GM15510 (cell line): Measurements from ENCODE around the gene SLC35E1.

Source experiments
- POLR2A ChIP-seq: IDR thresholded peaks from 3 replicates; pipeline ENCODE4 v1.6.1; 2011; ENCODE audit warnings: borderline replicate concordance; ENCODE audit not compliant: insufficient read length; ENCODE audit errors: extremely low read depth

SLC35E1 gene

GRCh38 chr19:16544473-16545231, 27.6 kb downstream of the SLC35E1 start:
- no peak for TF ChIP-seq POLR2A

- no peak for TF ChIP-seq POLR2A
Observed at GRCh38 chr19:16542910-16543472, 29.2 kb downstream of the SLC35E1 start.

- TF ChIP-seq POLR2A = peak; percentile 96
Observed at GRCh38 chr19:16542045-16542909, 29.9 kb downstream of the SLC35E1 start, which contains the start of gene CHERP. Gene CHERP, minus strand, starts transcription at chr19:16542437. Its CDS starts 59 bp downstream, at chr19:16542378.

GRCh38 chr19:16541526-16542044, 30.6 kb downstream of the SLC35E1 start:
- no peak for TF ChIP-seq POLR2A

GRCh38 chr19:16540948-16541347, 31.3 kb downstream of the SLC35E1 start:
- TF ChIP-seq POLR2A = no peak

- TF ChIP-seq POLR2A = no peak
Observed at GRCh38 chr19:16537111-16537510, 35.1 kb downstream of the SLC35E1 start.

- TF ChIP-seq POLR2A = no peak
Observed at GRCh38 chr19:16536130-16536529, 36.1 kb downstream of the SLC35E1 start.

GRCh38 chr19:16535381-16535780, 36.8 kb downstream of the SLC35E1 start:
- no peak for TF ChIP-seq POLR2A

GRCh38 chr19:16532440-16533234, 39.6 kb downstream of the SLC35E1 start:
- no peak for TF ChIP-seq POLR2A

- TF ChIP-seq POLR2A = no peak
Observed at GRCh38 chr19:16531380-16531669, 40.9 kb downstream of the SLC35E1 start.

GRCh38 chr19:16530540-16531379, 41.5 kb downstream of the SLC35E1 start:
- no peak for TF ChIP-seq POLR2A

- no peak for TF ChIP-seq POLR2A
Observed at GRCh38 chr19:16529466-16530144, 42.6 kb downstream of the SLC35E1 start.

- no peak for TF ChIP-seq POLR2A
Observed at GRCh38 chr19:16527971-16528521, 44.2 kb downstream of the SLC35E1 start.

GRCh38 chr19:16527334-16527935, 44.8 kb downstream of the SLC35E1 start:
- TF ChIP-seq POLR2A = no peak
